Measurements from ENCODE around the gene USP25.

USP25 gene

GRCh38 chr21:15856813-15857212, 127.0 kb downstream of the USP25 start:
- DNase-seq (ENCODE audit: low read depth): no peak

- DNase-seq (ENCODE audit: low read depth): no peak
Observed at GRCh38 chr21:15857740-15858139, 128.0 kb downstream of the USP25 start.

GRCh38 chr21:15860541-15860940, 130.8 kb downstream of the USP25 start:
- no peak for DNase-seq (ENCODE audit: low read depth)

GRCh38 chr21:15868940-15869339, 139.2 kb downstream of the USP25 start:
- no peak for DNase-seq (ENCODE audit: low read depth)

GRCh38 chr21:15870819-15871218, 141.0 kb downstream of the USP25 start:
- DNase-seq (ENCODE audit: low read depth): no peak

GRCh38 chr21:15872236-15872635, 142.5 kb downstream of the USP25 start:
- no peak for DNase-seq (ENCODE audit: low read depth)

- DNase-seq (ENCODE audit: low read depth): no peak
Observed at GRCh38 chr21:15874615-15875014, 144.8 kb downstream of the USP25 start.

- DNase-seq (ENCODE audit: low read depth): no peak
Observed at GRCh38 chr21:15875286-15875685, 145.5 kb downstream of the USP25 start.

- DNase-seq (ENCODE audit: low read depth): no peak
Observed at GRCh38 chr21:15893902-15894301, 164.1 kb downstream of the USP25 start.

GRCh38 chr21:15894596-15894995, 164.8 kb downstream of the USP25 start:
- DNase-seq (ENCODE audit: low read depth): no peak

GRCh38 chr21:15895142-15896106, 165.6 kb downstream of the USP25 start:
- DNase-seq (ENCODE audit: low read depth): no peak

- no peak for DNase-seq (ENCODE audit: low read depth)
Observed at GRCh38 chr21:15896501-15896900, 166.7 kb downstream of the USP25 start.

GRCh38 chr21:15904389-15904788, 174.6 kb downstream of the USP25 start:
- DNase-seq (ENCODE audit: low read depth): no peak

- no peak for DNase-seq (ENCODE audit: low read depth)
Observed at GRCh38 chr21:15908187-15908586, 178.4 kb downstream of the USP25 start.

GRCh38 chr21:15928196-15928595, 198.4 kb downstream of the USP25 start:
- no peak for DNase-seq (ENCODE audit: low read depth)

- no peak for DNase-seq (ENCODE audit: low read depth)
Observed at GRCh38 chr21:15928686-15929425, 199.1 kb downstream of the USP25 start.

- no peak for DNase-seq (ENCODE audit: low read depth)
Observed at GRCh38 chr21:15929536-15929935, 199.8 kb downstream of the USP25 start.

All from T follicular helper cell (primary cell).